Uterus (tissue), 2 donors: ENCODE measurements around the gene F2RL3.

Experiments
- POLR2A ChIP-seq, 2 donors: fragments of 450-650 bp; IDR thresholded peaks; one replicate each; pipeline ENCODE4 v1.6.1; 2016; ENCODE audit warnings: antibody characterized with exemption in 2 of 2, mild to moderate bottlenecking in 1 of 2, moderate library complexity in 1 of 2
- TF ChIP-seq, protein P1 (sequence below), 4 experiments: fragments of 200-600 bp in 2 of 4; fragments of 450-650 bp in 2 of 4; sonication (generic) in 2 of 4; IDR thresholded peaks; one replicate each; pipeline ENCODE4 v1.5.1; 2016 to 2019; ENCODE audit warnings: antibody characterized with exemption in 4 of 4, mild to moderate bottlenecking in 2 of 4, moderate library complexity in 1 of 4

DNA sequence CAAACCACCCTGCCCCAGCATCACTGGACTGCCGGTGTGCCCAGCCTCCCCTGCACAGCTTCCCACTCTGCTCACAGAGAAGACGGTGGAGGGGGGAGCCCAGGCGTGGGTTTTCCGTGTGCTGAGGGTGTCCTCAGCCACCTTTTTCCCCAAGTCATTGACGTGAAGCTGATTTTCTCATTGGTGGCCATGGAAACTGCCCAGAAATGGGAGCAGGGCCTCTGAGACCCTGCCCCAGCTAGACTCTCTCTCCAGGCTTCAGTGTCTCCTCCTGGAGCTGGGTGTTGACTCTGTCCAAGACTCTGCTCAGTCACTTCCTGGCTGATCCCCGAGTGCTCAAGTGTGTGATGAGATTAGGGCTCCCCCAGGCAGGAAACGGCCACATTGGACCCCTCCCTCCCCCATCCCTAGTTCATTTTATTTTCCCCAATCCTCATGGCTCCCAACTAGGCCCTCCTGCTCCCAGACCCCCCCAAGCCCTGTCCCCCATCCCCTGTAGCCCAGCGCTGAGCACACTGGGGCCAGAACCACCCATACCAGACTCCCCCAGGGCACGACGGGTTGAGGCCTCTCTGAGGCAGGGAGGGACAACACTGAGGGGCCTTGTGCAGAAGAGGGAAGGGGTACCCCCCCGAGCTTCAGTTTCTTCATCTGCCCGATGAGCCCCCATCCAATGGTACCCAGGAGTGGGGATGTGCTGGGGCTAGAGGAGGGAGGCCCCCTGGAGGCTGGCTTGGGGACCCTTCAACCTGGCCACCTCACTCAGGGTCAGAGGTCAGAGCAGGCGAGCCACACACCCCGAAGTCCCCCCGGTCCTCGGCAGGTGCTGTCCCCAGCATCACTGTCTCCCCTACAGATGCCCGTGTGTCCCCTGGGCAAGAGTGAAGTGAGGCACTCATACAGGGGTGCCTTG is 1.2 kb upstream of the F2RL3 start:
- TF ChIP-seq POLR2A (IDR thresholded peaks at IDR 0.05) = no peak
- TF ChIP-seq, protein P1, sequence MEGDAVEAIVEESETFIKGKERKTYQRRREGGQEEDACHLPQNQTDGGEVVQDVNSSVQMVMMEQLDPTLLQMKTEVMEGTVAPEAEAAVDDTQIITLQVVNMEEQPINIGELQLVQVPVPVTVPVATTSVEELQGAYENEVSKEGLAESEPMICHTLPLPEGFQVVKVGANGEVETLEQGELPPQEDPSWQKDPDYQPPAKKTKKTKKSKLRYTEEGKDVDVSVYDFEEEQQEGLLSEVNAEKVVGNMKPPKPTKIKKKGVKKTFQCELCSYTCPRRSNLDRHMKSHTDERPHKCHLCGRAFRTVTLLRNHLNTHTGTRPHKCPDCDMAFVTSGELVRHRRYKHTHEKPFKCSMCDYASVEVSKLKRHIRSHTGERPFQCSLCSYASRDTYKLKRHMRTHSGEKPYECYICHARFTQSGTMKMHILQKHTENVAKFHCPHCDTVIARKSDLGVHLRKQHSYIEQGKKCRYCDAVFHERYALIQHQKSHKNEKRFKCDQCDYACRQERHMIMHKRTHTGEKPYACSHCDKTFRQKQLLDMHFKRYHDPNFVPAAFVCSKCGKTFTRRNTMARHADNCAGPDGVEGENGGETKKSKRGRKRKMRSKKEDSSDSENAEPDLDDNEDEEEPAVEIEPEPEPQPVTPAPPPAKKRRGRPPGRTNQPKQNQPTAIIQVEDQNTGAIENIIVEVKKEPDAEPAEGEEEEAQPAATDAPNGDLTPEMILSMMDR (IDR thresholded peaks at IDR 0.05) = no peak
